Measurements from ENCODE around the gene DNAJC5.

DNA sequence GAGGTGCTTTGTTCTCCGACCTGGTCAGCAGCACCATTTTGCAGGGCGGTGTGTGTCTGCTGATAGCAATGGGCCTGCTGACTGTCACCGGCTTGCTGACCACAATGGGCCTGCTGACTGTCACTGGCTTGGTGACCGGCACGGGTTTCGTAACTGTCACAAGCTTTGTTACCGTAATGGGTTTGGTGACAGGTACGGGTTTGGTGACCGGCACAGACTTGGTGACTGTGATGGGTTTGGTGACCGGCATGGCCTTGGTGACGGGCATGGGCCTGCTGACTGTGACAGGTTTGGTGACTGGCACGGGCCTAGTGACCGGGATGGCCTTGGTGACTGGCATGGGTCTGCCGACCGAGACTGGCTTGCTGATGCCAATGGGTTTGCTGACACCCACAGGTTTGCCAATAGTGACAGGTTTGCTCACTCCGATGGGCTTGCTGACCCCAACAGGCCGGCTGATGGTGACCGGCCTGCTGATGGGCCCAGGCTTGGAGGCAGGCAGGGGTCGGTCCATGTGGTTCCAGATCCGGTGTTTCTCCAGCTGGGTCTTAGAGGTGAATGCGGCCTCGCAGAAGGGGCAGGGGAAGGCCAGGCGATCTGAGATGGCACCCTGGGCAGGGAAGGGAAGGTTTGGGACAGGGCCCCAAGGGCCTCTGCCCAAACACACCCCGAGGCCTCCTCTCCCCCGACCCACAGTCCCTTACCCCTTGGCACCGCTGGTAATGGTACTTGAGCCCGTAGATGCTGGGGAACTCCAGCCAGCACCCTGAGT lies 71.4 kb downstream of the DNAJC5 start:
- TF ChIP-seq TCF7L2 (IDR thresholded peaks at IDR 0.05; ENCODE audit: low read depth, low read length) (no peak), POLR2AphosphoS5 (IDR thresholded peaks at IDR 0.05; ENCODE audit: low read depth, low read length) (no peak), SIN3A (IDR thresholded peaks at IDR 0.05; ENCODE audit: borderline replicate concordance, insufficient read depth, low read depth, low read length) (no peak)
- TF ChIP-seq, protein P1, sequence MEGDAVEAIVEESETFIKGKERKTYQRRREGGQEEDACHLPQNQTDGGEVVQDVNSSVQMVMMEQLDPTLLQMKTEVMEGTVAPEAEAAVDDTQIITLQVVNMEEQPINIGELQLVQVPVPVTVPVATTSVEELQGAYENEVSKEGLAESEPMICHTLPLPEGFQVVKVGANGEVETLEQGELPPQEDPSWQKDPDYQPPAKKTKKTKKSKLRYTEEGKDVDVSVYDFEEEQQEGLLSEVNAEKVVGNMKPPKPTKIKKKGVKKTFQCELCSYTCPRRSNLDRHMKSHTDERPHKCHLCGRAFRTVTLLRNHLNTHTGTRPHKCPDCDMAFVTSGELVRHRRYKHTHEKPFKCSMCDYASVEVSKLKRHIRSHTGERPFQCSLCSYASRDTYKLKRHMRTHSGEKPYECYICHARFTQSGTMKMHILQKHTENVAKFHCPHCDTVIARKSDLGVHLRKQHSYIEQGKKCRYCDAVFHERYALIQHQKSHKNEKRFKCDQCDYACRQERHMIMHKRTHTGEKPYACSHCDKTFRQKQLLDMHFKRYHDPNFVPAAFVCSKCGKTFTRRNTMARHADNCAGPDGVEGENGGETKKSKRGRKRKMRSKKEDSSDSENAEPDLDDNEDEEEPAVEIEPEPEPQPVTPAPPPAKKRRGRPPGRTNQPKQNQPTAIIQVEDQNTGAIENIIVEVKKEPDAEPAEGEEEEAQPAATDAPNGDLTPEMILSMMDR (IDR thresholded peaks at IDR 0.05), result no peak
- TF ChIP-seq, protein P2, sequence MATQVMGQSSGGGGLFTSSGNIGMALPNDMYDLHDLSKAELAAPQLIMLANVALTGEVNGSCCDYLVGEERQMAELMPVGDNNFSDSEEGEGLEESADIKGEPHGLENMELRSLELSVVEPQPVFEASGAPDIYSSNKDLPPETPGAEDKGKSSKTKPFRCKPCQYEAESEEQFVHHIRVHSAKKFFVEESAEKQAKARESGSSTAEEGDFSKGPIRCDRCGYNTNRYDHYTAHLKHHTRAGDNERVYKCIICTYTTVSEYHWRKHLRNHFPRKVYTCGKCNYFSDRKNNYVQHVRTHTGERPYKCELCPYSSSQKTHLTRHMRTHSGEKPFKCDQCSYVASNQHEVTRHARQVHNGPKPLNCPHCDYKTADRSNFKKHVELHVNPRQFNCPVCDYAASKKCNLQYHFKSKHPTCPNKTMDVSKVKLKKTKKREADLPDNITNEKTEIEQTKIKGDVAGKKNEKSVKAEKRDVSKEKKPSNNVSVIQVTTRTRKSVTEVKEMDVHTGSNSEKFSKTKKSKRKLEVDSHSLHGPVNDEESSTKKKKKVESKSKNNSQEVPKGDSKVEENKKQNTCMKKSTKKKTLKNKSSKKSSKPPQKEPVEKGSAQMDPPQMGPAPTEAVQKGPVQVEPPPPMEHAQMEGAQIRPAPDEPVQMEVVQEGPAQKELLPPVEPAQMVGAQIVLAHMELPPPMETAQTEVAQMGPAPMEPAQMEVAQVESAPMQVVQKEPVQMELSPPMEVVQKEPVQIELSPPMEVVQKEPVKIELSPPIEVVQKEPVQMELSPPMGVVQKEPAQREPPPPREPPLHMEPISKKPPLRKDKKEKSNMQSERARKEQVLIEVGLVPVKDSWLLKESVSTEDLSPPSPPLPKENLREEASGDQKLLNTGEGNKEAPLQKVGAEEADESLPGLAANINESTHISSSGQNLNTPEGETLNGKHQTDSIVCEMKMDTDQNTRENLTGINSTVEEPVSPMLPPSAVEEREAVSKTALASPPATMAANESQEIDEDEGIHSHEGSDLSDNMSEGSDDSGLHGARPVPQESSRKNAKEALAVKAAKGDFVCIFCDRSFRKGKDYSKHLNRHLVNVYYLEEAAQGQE (IDR thresholded peaks at IDR 0.05; ENCODE audit: insufficient read depth in 1 of 2, low read depth in 2 of 2, low read length in 1 of 2), result no peak

All from Panc1 (cell line).